ENCODE data around the gene SOAT1. TPM values are rescaled to one million over a fixed set of nuclear protein-coding genes. Genes with fewer than 3 reads are reported as not detected.

SOAT1 gene
- total RNA-seq, 2 donors from 2014 or later, result 34.2 to 41.9 TPM

DNA sequence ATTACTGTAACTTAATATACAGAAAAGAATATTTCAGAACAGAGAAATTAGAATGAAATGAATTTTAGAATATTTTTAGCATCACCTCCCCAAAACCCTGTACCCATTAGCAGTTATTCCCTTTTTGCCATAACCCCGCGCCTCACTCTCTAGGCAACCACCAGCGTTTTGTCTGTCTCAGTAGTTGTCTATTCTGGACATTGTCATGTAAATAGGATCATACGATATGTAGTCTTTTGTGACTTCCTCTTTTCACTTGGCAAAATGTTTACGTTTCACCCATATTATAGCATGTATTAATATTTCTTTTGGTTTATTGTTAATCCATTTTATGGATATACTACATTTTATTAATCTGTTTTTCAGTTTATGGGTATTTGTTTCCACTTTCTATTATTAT lies 24.9 kb downstream of the SOAT1 start:
- Mint-ChIP-seq H3K27me3 (ENCODE audit: insufficient read depth) (no peaks in the 10 kb centered on the region), H3K36me3 (ENCODE audit: low read depth) (peaks cover 42% of the 10 kb centered on the region), H3K9me3 (peaks cover 5% of the 10 kb centered on the region), H3K4me1 (peaks cover 8% of the 10 kb centered on the region), H3K4me3 (no peak overlapping the region), H3K27ac (no peak overlapping the region)
- Histone ChIP-seq H3K27me3 (ENCODE audit: control insufficient read depth, insufficient read depth, low read length, poor library complexity, severe bottlenecking) (no peaks in the 10 kb centered on the region), H3K4me3 (ENCODE audit: low read length) (no peak overlapping the region), H3K9me3 (ENCODE audit: control insufficient read depth, low read length) (peaks cover 9% of the 10 kb centered on the region), H3K9ac (ENCODE audit: extremely low read depth, low read length, poor library complexity, severe bottlenecking) (no peak overlapping the region), H3K4me1 (ENCODE audit: control insufficient read depth, insufficient read depth, low read length) (no peaks in the 10 kb centered on the region), H3K36me3 (ENCODE audit: control insufficient read depth, insufficient read depth, low read length) (peaks cover 52% of the 10 kb centered on the region), H3K27ac (ENCODE audit: low read depth, low read length) (no peak overlapping the region)
- no peak for DNase-seq
- 80 to 81% methylated on average over 3 to 4 of the region's 5 CpGs for WGBS, 2 experiments (ENCODE audit: insufficient coverage in 1 of 2, insufficient read length in 1 of 2)
- TF ChIP-seq CTCF (conservative IDR thresholded peaks at IDR 0.05), result no peak

DNA sequence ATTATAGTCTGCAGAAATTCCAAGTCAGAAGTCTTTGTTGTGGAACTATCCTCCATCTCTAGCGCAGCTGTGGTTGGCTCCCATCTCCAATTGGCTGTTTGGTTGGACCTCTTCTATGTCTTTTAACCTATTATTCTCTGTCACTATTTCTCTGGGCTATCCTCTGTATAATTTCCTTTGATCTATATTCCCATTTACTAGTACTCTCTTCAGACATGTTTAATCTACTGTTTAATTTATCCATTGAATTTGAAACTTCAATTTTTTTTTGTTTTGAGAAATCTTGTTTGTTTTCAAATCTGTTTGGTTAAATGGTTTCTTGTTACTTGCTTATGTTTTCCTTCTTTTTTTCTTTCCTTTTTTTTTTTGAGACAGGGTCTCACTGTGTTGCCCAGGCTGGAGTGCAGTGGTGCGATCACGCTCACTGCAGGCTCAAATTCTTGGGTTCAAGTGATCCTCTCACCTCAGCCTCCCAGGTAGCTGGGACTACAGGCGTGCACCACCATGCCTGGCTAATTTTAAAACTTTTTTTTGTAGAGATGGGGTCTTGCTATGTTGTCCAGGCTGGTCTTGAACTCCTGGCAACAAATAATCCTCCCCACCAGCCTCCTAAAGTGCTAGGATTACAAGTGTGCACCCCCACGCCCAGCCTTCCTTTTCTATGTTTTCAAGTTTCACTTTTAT lies 28.1 kb downstream of the SOAT1 start:
- no peak for TF ChIP-seq CTCF (conservative IDR thresholded peaks at IDR 0.05)
- Mint-ChIP-seq H3K27me3 (ENCODE audit: insufficient read depth) (no peaks in the 10 kb centered on the region), H3K36me3 (ENCODE audit: low read depth) (peaks cover 46% of the 10 kb centered on the region), H3K4me1 (peaks cover 8% of the 10 kb centered on the region), H3K27ac (no peak overlapping the region), H3K4me3 (no peak overlapping the region), H3K9me3 (peaks cover 5% of the 10 kb centered on the region)
- WGBS, 2 experiments (ENCODE audit: insufficient coverage in 1 of 2, insufficient read length in 1 of 2), result 92 to 95% methylated on average over 4 to 5 of the region's 5 CpGs
- Histone ChIP-seq H3K4me3 (ENCODE audit: low read length) (no peak overlapping the region), H3K36me3 (ENCODE audit: control insufficient read depth, insufficient read depth, low read length) (peaks cover 48% of the 10 kb centered on the region), H3K4me1 (ENCODE audit: control insufficient read depth, insufficient read depth, low read length) (no peaks in the 10 kb centered on the region), H3K27ac (ENCODE audit: low read depth, low read length) (no peak overlapping the region), H3K27me3 (ENCODE audit: control insufficient read depth, insufficient read depth, low read length, poor library complexity, severe bottlenecking) (no peaks in the 10 kb centered on the region), H3K9ac (ENCODE audit: extremely low read depth, low read length, poor library complexity, severe bottlenecking) (no peak overlapping the region), H3K9me3 (ENCODE audit: control insufficient read depth, low read length) (peaks cover 9% of the 10 kb centered on the region)
- DNase-seq, result no peak

- Mint-ChIP-seq H3K4me1 (peaks cover 8% of the 10 kb centered on the region), H3K9me3 (peaks cover 5% of the 10 kb centered on the region), H3K4me3 (no peak overlapping the region), H3K27ac (no peak overlapping the region), H3K27me3 (ENCODE audit: insufficient read depth) (no peaks in the 10 kb centered on the region), H3K36me3 (ENCODE audit: low read depth) (peaks cover 45% of the 10 kb centered on the region)
- no peaks in the 10 kb centered on the region for H3K27me3 ChIP-seq (ENCODE audit: control insufficient read depth, insufficient read depth, low read length, poor library complexity, severe bottlenecking)
- no peak overlapping the region for H3K4me3 ChIP-seq (ENCODE audit: low read length)
- peaks cover 9% of the 10 kb centered on the region for H3K9me3 ChIP-seq (ENCODE audit: control insufficient read depth, low read length)
- no peak overlapping the region for H3K9ac ChIP-seq (ENCODE audit: extremely low read depth, low read length, poor library complexity, severe bottlenecking)
- no peak for TF ChIP-seq CTCF (conservative IDR thresholded peaks at IDR 0.05)
- H3K36me3 ChIP-seq (ENCODE audit: control insufficient read depth, insufficient read depth, low read length), result peaks cover 53% of the 10 kb centered on the region
- no peak overlapping the region for H3K27ac ChIP-seq (ENCODE audit: low read depth, low read length)
- H3K4me1 ChIP-seq (ENCODE audit: control insufficient read depth, insufficient read depth, low read length), result no peaks in the 10 kb centered on the region
- WGBS, 2 experiments (ENCODE audit: insufficient coverage in 1 of 2, insufficient read length in 1 of 2), result 83 to 97% methylated on average over 1 to 2 of the region's 3 CpGs
- DNase-seq, result no peak
Observed at GRCh38 chr1:179322557-179322956, 29.0 kb downstream of the SOAT1 start.
